IMR-90 (cell line): ENCODE data around the gene CUX1. TPM values are rescaled to one million over a fixed set of nuclear protein-coding genes. Genes with fewer than 3 reads are reported as not detected.

Experiments used
- ATAC-seq: fragments of 200-7000 bp; cut with Tn5 transposase; 2 replicates; pipeline ENCODE4 v1.9.1; 2020; ENCODE audit warnings: low read depth, mild to moderate bottlenecking, moderate library complexity
- BruUV-seq: library from RNA; stranded (reverse); fragments of 400-500 nt; replicated peaks from 2 replicates; lab custom pipeline; 2021; lab: Mats Ljungman, UMichigan
- CTCF ChIA-PET: fragments of 300-600 bp; formaldehyde crosslinking; extraction: SDS; loops from one replicate; lab custom pipeline; 2021; ENCODE audit warnings: antibody characterized with exemption; lab: Yijun Ruan, JAX
- POLR2A ChIA-PET: fragments of 300-600 bp; sonication (Branson Sonifier 250); formaldehyde crosslinking; loops from one replicate; lab custom pipeline; 2022; ENCODE audit warnings: antibody characterized with exemption; ENCODE audit not compliant: unreplicated experiment; lab: Charles Lee
- DNase-seq: peaks from one replicate; pipeline ENCODE4 v3.0.0; 2013
- H2AFZ ChIP-seq: replicated peaks from 2 replicates; pipeline ENCODE3; 2013; ENCODE audit warnings: low read length, mild to moderate bottlenecking; ENCODE audit not compliant: poor library complexity
- H2AK5ac ChIP-seq: 2 replicates; pipeline ENCODE4 v1.6.1; 2013; ENCODE audit warnings: low read depth, low read length, inconsistent platforms
- H2AK9ac ChIP-seq: replicated peaks from 2 replicates; pipeline ENCODE3; 2013; ENCODE audit warnings: mild to moderate bottlenecking, low read depth, low read length, moderate library complexity; ENCODE audit not compliant: poor library complexity
- H2BK120ac ChIP-seq: 2 replicates; pipeline ENCODE4 v1.6.1; 2013; ENCODE audit warnings: low read depth, low read length, inconsistent platforms
- H2BK15ac ChIP-seq: 3 replicates; pipeline ENCODE4 v1.6.1; 2013; ENCODE audit warnings: low read depth, low read length, inconsistent platforms
- H2BK20ac ChIP-seq: 2 replicates; pipeline ENCODE4 v1.6.1; 2013; ENCODE audit warnings: low read depth, mild to moderate bottlenecking, inconsistent platforms, low read length, moderate library complexity
- H2BK5ac ChIP-seq: 2 replicates; pipeline ENCODE4 v1.6.1; 2013; ENCODE audit warnings: mild to moderate bottlenecking, low read depth, low read length, inconsistent platforms; ENCODE audit not compliant: poor library complexity, severe bottlenecking
- H3K14ac ChIP-seq: replicated peaks from 2 replicates; pipeline ENCODE4 v1.6.1; 2013; ENCODE audit warnings: low read depth, low read length, inconsistent platforms
- H3K18ac ChIP-seq: 2 replicates; pipeline ENCODE4 v1.6.1; 2013; ENCODE audit warnings: low read depth, low read length, control low read depth
- H3K23ac ChIP-seq: 2 replicates; pipeline ENCODE4 v1.6.1; 2013; ENCODE audit warnings: low read depth, low read length, inconsistent platforms
- H3K27ac ChIP-seq: 2 replicates; pipeline ENCODE4 v1.5.1; 2013; ENCODE audit warnings: mild to moderate bottlenecking, control low read depth, low read length; ENCODE audit not compliant: insufficient read depth
- H3K27me3 ChIP-seq: 2 replicates; pipeline ENCODE4 v1.6.1; 2013; ENCODE audit warnings: low read length; ENCODE audit not compliant: control insufficient read depth, insufficient read depth
- H3K36me3 ChIP-seq: 2 replicates; pipeline ENCODE4 v1.6.1; 2013; ENCODE audit warnings: low read length, mixed read lengths; ENCODE audit not compliant: control insufficient read depth, insufficient read depth
- H3K4ac ChIP-seq: 2 replicates; pipeline ENCODE4 v1.6.1; 2013; ENCODE audit warnings: low read depth, low read length, inconsistent platforms
- H3K4me1 ChIP-seq: 2 replicates; pipeline ENCODE4 v1.6.1; 2013; ENCODE audit warnings: low read length, mixed read lengths; ENCODE audit not compliant: control insufficient read depth, insufficient read depth
- H3K4me2 ChIP-seq: 2 replicates; pipeline ENCODE4 v1.6.1; 2013; ENCODE audit warnings: low read depth, mild to moderate bottlenecking, control low read depth, low read length, moderate library complexity
- H3K4me3 ChIP-seq: 2 replicates; pipeline ENCODE4 v1.5.1; 2013; ENCODE audit warnings: low read depth, mild to moderate bottlenecking, control low read depth, low read length, moderate library complexity; ENCODE audit not compliant: insufficient read depth
- H3K56ac ChIP-seq: 2 replicates; pipeline ENCODE4 v1.6.1; 2013; ENCODE audit warnings: low read length, inconsistent platforms; ENCODE audit not compliant: insufficient read depth; ENCODE audit errors: extremely low read depth
- H3K79me1 ChIP-seq, 2 experiments: 2 replicates each; pipeline ENCODE4 v1.6.1; 2013; ENCODE audit warnings: low read length in 2 of 2, inconsistent platforms in 1 of 2, low read depth in 1 of 2
- H3K9ac ChIP-seq: 2 replicates; pipeline ENCODE4 v1.6.1; 2013; ENCODE audit warnings: low read depth, low read length, control low read depth
- H3K9me1 ChIP-seq: 2 replicates; pipeline ENCODE4 v1.6.1; 2013; ENCODE audit warnings: low read length, inconsistent platforms; ENCODE audit not compliant: insufficient read depth
- H3K9me3 ChIP-seq: 2 replicates; pipeline ENCODE4 v1.6.1; 2013; ENCODE audit warnings: low read length; ENCODE audit not compliant: control insufficient read depth, insufficient read depth
- H4K20me1 ChIP-seq: 2 replicates; pipeline ENCODE4 v1.6.1; 2013; ENCODE audit warnings: low read length, inconsistent platforms; ENCODE audit not compliant: insufficient read depth
- H4K5ac ChIP-seq: 2 replicates; pipeline ENCODE4 v1.6.1; 2013; ENCODE audit warnings: mild to moderate bottlenecking, low read depth, low read length, control low read depth
- H4K8ac ChIP-seq, 2 experiments: 2 replicates each; pipeline ENCODE4 v1.6.1; 2013; ENCODE audit warnings: low read depth in 2 of 2, low read length in 2 of 2, control low read depth in 1 of 2, inconsistent platforms in 1 of 2
- H4K91ac ChIP-seq: 2 replicates; pipeline ENCODE4 v1.6.1; 2013; ENCODE audit warnings: low read depth, low read length, inconsistent platforms; ENCODE audit not compliant: insufficient read depth
- BHLHE40 ChIP-seq: fragments of 150-350 bp; IDR thresholded peaks from 2 replicates; pipeline ENCODE4 v1.6.1; 2016; ENCODE audit warnings: mild to moderate bottlenecking, low read depth, low read length
- CEBPB ChIP-seq: IDR thresholded peaks from 2 replicates; pipeline ENCODE4 v1.6.1; 2012; ENCODE audit warnings: low read depth, low read length, improper control_type of control experiment
- CHD1 ChIP-seq: IDR thresholded peaks from 2 replicates; pipeline ENCODE4 v1.6.1; 2012; ENCODE audit warnings: low read depth, low read length, improper control_type of control experiment
- FOS ChIP-seq: fragments of 150-350 bp; IDR thresholded peaks from 2 replicates; pipeline ENCODE4 v1.6.1; 2016; ENCODE audit warnings: low read depth, low read length
- MAFK ChIP-seq: IDR thresholded peaks from 2 replicates; pipeline ENCODE4 v1.6.1; 2012; ENCODE audit warnings: low read depth, low read length, improper control_type of control experiment
- MAZ ChIP-seq: IDR thresholded peaks from 2 replicates; pipeline ENCODE4 v1.6.1; 2012; ENCODE audit warnings: low read depth, mild to moderate bottlenecking, low read length, improper control_type of control experiment, moderate library complexity, borderline replicate concordance
- MXI1 ChIP-seq: IDR thresholded peaks from 2 replicates; pipeline ENCODE4 v1.6.1; 2012; ENCODE audit warnings: low read depth, mild to moderate bottlenecking, low read length, moderate library complexity, borderline replicate concordance
- NFE2L2 ChIP-seq: fragments of 150-350 bp; IDR thresholded peaks from 2 replicates; pipeline ENCODE4 v1.6.1; 2016; ENCODE audit warnings: low read depth, mild to moderate bottlenecking, low read length
- POLR2A ChIP-seq: IDR thresholded peaks from 2 replicates; pipeline ENCODE4 v1.6.1; 2012; ENCODE audit warnings: mild to moderate bottlenecking, low read depth, low read length
- RFX5 ChIP-seq: IDR thresholded peaks from 2 replicates; pipeline ENCODE4 v1.8.0; 2012; ENCODE audit warnings: low read depth, mild to moderate bottlenecking, low read length, moderate library complexity
- WGBS, 2 experiments: methylation state at CpG; one replicate each; pipeline versions ENCODE4 v1.1.5 to v1.1.7; 2013; ENCODE audit warnings: missing lambda C conversion rate in 2 of 2; ENCODE audit not compliant: insufficient read length in 1 of 2; ENCODE audit errors: extremely low coverage in 2 of 2; 5-methylcytosine and 5-hydroxymethylcytosine counted together
- dilution Hi-C: fragments of 300-500 bp; cut with HindIII; formaldehyde crosslinking; loops from one replicate; pipeline ENCODE4 v1.14.3; 2018; ENCODE audit warnings: low sequenced_read_pairs; ENCODE audit not compliant: unreplicated experiment
- in situ Hi-C: fragments of 300-500 bp; cut with MboI; formaldehyde crosslinking; loops from 3 replicates; pipeline ENCODE4 v1.14.3; 2019; ENCODE audit warnings: low sequenced_read_pairs, inconsistent platforms, mixed read lengths
- intact Hi-C: fragments of 100-400 bp; cut with micrococcal nuclease; formaldehyde crosslinking; loops from 2 replicates; pipeline ENCODE4 v1.10.0; 2022
- polyA plus RNA-seq, 3 experiments: library from polyadenylated mRNA; depleted of rRNA; stranded (reverse); fragments of >200 nt; gene quantifications; 2 replicates each; pipeline ENCODE4 v1.2.3, GENCODE V29; 2012; ENCODE audit warnings: low replicate concordance in 1 of 3
- total RNA-seq: library from RNA; depleted of rRNA; stranded (reverse); fragments of >200 nt; gene quantifications from 2 replicates; pipeline ENCODE4 v1.2.3, GENCODE V29; 2012
- TF ChIP-seq, protein P1 (sequence below): conservative IDR thresholded peaks from 2 replicates; pipeline ENCODE4 v1.5.1; 2012; ENCODE audit warnings: mild to moderate bottlenecking, low read depth, low read length, improper control_type of control experiment
- TF ChIP-seq, protein P2 (sequence below): fragments of 150-350 bp; IDR thresholded peaks from 2 replicates; pipeline ENCODE4 v1.6.1; 2017; ENCODE audit warnings: mild to moderate bottlenecking, antibody characterized with exemption, low read length, low read depth
- TF ChIP-seq, protein P3 (sequence below): fragments of 150-350 bp; IDR thresholded peaks from 2 replicates; pipeline ENCODE4 v1.6.1; 2016; ENCODE audit warnings: low read depth, mild to moderate bottlenecking, low read length, moderate library complexity, borderline replicate concordance

Gene CUX1
- total and polyA plus RNA-seq, 2 of the 4 experiments (the other 2 are of a cell fraction) = 19.7 to 46.4 TPM

GRCh38 chr7:102248081-102248455, 430.6 kb downstream of the CUX1 start:
- Histone ChIP-seq H3K9me3 (no peaks in the 10 kb centered on the region), H3K4me2 (no peak overlapping the region), H3K9me1 (no peaks in the 10 kb centered on the region; the same call in 1 of the 2 replicates), H3K4me1 (no peaks in the 10 kb centered on the region), H3K18ac (no peak overlapping the region), H2BK15ac (no peak overlapping the region), H3K9ac (no peak overlapping the region), H2AK9ac (no peak overlapping the region), H4K5ac (no peak overlapping the region), H2BK120ac (no peak overlapping the region), H2BK20ac (no peak overlapping the region), H4K91ac (no peak overlapping the region), H3K4me3 (no peak overlapping the region), H2BK5ac (no peak overlapping the region), H3K4ac (no peak overlapping the region), H3K27ac (no peak overlapping the region), H2AFZ (no peak overlapping the region), H3K56ac (no peak overlapping the region), H3K79me1 (peaks cover 3 to 4% of the 10 kb centered on the region in 2 experiments; a peak in 1 of 4 replicates), H3K14ac (no peak overlapping the region), H3K36me3 (peaks cover 15% of the 10 kb centered on the region), H4K20me1 (no peaks in the 10 kb centered on the region), H3K27me3 (no peaks in the 10 kb centered on the region), H4K8ac (no peak overlapping the region), H3K23ac (no peak overlapping the region), H2AK5ac (no peak overlapping the region)
- ATAC-seq (no peak), DNase-seq (no peak)
- BruUV-seq = no TSS peak
- dilution Hi-C loops (no loop called here), in situ Hi-C loops (no loop called here), intact Hi-C loops (no loop called here)
- no peak for TF ChIP-seq NFE2L2
- TF ChIP-seq CHD1 = no peak
- no peak for TF ChIP-seq FOS
- TF ChIP-seq RFX5 = no peak
- TF ChIP-seq, protein P1, sequence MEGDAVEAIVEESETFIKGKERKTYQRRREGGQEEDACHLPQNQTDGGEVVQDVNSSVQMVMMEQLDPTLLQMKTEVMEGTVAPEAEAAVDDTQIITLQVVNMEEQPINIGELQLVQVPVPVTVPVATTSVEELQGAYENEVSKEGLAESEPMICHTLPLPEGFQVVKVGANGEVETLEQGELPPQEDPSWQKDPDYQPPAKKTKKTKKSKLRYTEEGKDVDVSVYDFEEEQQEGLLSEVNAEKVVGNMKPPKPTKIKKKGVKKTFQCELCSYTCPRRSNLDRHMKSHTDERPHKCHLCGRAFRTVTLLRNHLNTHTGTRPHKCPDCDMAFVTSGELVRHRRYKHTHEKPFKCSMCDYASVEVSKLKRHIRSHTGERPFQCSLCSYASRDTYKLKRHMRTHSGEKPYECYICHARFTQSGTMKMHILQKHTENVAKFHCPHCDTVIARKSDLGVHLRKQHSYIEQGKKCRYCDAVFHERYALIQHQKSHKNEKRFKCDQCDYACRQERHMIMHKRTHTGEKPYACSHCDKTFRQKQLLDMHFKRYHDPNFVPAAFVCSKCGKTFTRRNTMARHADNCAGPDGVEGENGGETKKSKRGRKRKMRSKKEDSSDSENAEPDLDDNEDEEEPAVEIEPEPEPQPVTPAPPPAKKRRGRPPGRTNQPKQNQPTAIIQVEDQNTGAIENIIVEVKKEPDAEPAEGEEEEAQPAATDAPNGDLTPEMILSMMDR = no peak
- no peak for TF ChIP-seq MXI1
- TF ChIP-seq, protein P2, sequence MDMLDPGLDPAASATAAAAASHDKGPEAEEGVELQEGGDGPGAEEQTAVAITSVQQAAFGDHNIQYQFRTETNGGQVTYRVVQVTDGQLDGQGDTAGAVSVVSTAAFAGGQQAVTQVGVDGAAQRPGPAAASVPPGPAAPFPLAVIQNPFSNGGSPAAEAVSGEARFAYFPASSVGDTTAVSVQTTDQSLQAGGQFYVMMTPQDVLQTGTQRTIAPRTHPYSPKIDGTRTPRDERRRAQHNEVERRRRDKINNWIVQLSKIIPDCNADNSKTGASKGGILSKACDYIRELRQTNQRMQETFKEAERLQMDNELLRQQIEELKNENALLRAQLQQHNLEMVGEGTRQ = no peak
- no peak for TF ChIP-seq MAFK
- no peak for TF ChIP-seq POLR2A
- TF ChIP-seq, protein P3, sequence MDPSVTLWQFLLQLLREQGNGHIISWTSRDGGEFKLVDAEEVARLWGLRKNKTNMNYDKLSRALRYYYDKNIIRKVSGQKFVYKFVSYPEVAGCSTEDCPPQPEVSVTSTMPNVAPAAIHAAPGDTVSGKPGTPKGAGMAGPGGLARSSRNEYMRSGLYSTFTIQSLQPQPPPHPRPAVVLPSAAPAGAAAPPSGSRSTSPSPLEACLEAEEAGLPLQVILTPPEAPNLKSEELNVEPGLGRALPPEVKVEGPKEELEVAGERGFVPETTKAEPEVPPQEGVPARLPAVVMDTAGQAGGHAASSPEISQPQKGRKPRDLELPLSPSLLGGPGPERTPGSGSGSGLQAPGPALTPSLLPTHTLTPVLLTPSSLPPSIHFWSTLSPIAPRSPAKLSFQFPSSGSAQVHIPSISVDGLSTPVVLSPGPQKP = no peak
- TF ChIP-seq MAZ = no peak
- TF ChIP-seq CEBPB = no peak
- no peak for TF ChIP-seq BHLHE40
- CTCF ChIA-PET = no interaction called here
- WGBS, 2 experiments = 100% methylated on average over 4 of the region's 14 CpGs; no CpG with 5 or more reads in 1 of the 2 experiments
- POLR2A ChIA-PET = no interaction called here
